Measurements from ENCODE around the gene SGCE. TPM values are rescaled to one million over a fixed set of nuclear protein-coding genes. Genes with fewer than 3 reads are reported as not detected.
A peak's percentile ranks its signal among the peaks of the same experiment; 100 is the strongest.

SGCE gene
- total and polyA plus RNA-seq, 5 donors = 40.2 to 44.6 (median 42.2) TPM

DNA sequence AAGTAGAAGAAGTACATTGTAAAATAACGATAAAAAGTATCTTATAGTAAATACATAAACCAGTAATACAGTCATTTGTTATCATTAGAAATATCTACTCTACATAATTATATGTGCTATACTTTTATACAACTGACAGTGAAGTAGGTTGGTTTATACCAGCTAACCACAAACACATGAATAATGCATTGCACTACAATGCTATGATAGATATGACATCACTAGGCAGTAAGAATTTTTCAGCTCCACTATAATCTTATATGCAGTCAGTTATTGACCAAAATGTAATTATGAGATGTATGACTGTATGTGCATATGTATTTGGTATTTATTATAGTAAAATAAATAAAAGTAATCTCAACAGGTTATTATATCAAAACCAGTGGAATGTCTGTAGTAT is 23.4 kb upstream of the SGCE start:
- WGBS = 92% methylated on average over 1 of the region's 1 CpG
- ATAC-seq = no peak
- intact Hi-C loops (cut with DNase I) = no loop called here

DNA sequence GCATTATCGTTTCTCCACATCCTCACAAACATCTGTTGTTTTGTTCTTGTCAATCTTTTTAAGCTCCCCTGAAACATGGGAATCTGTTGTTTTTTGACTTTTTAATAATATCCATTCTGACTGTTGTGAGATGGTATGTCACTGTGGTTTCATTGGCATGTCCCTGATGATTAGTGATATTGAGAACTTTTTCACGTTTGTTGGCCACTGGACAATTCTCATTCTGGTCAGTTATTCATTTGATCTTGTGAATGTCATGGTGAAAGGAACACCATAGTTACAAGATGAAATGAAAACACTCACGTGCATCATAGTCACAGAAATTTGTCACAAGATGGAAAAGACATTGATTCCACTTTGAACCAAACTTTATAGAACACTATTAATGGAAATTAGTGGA is 20.5 kb upstream of the SGCE start:
- H3K4me3 ChIP-seq (ENCODE audit: low read length) = no peak overlapping the region
- WGBS = 78% methylated on average over 3 of the region's 3 CpGs
- intact Hi-C loops (cut with DNase I) = no loop called here
- no peaks in the 10 kb centered on the region for H3K9me3 ChIP-seq (ENCODE audit: control insufficient read depth, low read length)
- no peak overlapping the region for H3K27ac ChIP-seq (ENCODE audit: low read length)
- DNase-seq (no peak), ATAC-seq (no peak)
- H3K4me1 ChIP-seq (ENCODE audit: control insufficient read depth, insufficient read depth, low read length) = no peaks in the 10 kb centered on the region
- no peaks in the 10 kb centered on the region for H3K27me3 ChIP-seq (ENCODE audit: control insufficient read depth, insufficient read depth)

More for the DNA sequence above, 23.4 kb upstream of the SGCE start:
- Histone ChIP-seq H3K27ac (ENCODE audit: low read length) (no peak overlapping the region), H3K4me1 (ENCODE audit: control insufficient read depth, insufficient read depth, low read length) (no peaks in the 10 kb centered on the region), H3K27me3 (ENCODE audit: control insufficient read depth, insufficient read depth) (no peaks in the 10 kb centered on the region), H3K9me3 (ENCODE audit: control insufficient read depth, low read length) (no peaks in the 10 kb centered on the region), H3K4me3 (ENCODE audit: low read length) (no peak overlapping the region)
- no peak for DNase-seq

DNA sequence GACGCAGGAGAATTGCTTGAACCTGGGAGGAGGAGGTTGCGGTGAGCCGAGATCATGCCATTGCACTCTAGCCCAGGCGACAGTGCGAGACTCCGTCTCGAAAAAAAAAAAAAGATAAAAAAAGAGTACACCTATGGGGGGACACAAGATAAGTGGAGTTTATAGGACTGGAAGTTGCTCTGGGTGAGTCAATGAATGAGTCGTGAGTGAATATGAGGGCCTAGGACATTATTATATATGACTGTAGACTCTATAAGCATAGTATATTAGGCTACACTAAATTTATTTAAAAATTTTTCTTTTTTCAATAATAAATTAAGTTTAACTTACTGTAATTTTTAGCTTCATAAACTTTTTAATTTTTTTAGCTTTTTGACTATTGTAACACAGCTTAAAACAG is 19.4 kb upstream of the SGCE start:
- H3K4me1 ChIP-seq (ENCODE audit: control insufficient read depth, insufficient read depth, low read length) = no peaks in the 10 kb centered on the region
- no peak overlapping the region for H3K4me3 ChIP-seq (ENCODE audit: low read length)
- H3K9me3 ChIP-seq (ENCODE audit: control insufficient read depth, low read length) = no peaks in the 10 kb centered on the region
- over 99% methylated on average over 8 of the region's 8 CpGs for WGBS
- H3K27me3 ChIP-seq (ENCODE audit: control insufficient read depth, insufficient read depth) = no peaks in the 10 kb centered on the region
- no peak overlapping the region for H3K27ac ChIP-seq (ENCODE audit: low read length)
- ATAC-seq (no peak), DNase-seq (no peak)
- intact Hi-C loops (cut with DNase I) = no loop called here

DNA sequence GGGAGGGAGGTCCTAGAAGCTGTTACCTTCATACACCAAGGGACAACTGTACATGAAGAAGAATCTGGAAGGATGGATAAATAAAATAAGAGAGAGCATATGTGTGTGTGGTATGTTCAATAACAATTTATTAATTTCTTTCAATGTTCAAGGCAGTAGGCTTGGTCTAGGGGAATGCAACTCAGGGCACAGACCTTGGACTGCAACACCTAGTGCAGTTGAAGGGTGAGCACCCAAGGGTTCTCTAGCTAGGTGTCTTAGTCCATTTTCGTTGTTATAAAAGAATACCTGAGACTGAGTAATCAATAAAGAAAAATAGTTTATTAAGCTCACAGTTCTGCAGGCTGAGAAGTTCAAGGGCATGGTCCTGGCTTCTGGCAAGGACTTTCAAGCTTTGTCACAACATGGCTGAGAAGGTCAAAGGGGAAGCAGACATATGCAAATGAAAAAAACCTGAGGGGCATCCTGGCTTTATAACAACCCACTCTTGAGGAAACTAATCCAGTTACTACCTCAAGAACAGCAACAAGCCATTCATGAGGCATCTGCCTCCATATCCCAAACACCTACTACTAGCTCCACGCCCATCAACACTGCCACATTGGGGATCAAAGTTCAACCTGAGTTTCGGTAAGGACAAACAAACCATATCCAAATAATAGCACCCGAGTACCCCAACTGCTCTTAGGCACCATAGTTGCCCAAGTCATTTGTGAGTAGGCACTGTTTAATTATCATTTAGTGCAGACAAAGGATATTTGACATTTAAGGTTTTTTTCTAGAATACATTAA is 15.7 kb upstream of the SGCE start:
- intact Hi-C loops (cut with DNase I) = no loop called here

DNA sequence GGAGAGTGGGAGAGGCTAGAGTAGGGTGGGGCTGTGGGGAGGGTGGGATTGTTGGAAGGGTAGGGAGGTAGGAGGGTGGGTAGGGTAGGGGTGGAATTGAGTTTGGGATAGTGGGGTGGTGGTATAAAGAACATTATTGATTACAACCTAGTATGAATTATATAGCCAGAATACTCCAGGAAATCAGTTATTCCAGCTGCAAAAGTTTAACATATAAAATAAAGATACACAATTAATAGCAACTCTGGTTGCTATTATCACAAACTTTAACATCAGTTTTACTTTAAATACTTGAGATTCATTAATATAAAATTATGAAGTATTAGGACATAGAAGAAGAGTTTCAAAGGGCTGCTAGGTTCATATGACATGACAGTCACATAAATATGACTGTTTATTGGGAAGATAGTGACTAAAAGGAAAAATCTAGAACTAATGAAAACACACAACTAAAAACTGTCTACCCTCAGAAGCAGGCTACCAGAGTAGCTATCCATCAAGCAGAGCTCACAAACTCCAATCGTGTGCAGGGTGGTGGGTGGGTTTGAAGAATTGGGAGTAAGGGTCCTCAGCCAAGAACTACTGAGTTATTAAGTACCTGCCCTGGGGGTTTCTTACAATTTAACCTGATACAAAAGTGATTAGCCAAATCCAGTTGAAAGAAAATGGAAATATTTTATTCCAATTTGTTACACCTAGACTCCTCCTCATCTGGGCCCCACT is 14.0 kb upstream of the SGCE start:
- 87% methylated on average over 1 of the region's 1 CpG for WGBS
- Histone ChIP-seq H3K9me3 (ENCODE audit: control insufficient read depth, low read length) (no peaks in the 10 kb centered on the region), H3K27ac (ENCODE audit: low read length) (no peak overlapping the region), H3K4me1 (ENCODE audit: control insufficient read depth, insufficient read depth, low read length) (no peaks in the 10 kb centered on the region), H3K27me3 (ENCODE audit: control insufficient read depth, insufficient read depth) (no peaks in the 10 kb centered on the region), H3K4me3 (ENCODE audit: low read length) (no peak overlapping the region)
- intact Hi-C loops (cut with DNase I) = no loop called here
- DNase-seq = no peak
- ATAC-seq = no peak

More for the DNA sequence above, 15.7 kb upstream of the SGCE start:
- Histone ChIP-seq H3K4me1 (ENCODE audit: control insufficient read depth, insufficient read depth, low read length) (no peaks in the 10 kb centered on the region), H3K9me3 (ENCODE audit: control insufficient read depth, low read length) (no peaks in the 10 kb centered on the region), H3K4me3 (ENCODE audit: low read length) (no peak overlapping the region), H3K27ac (ENCODE audit: low read length) (no peak overlapping the region), H3K27me3 (ENCODE audit: control insufficient read depth, insufficient read depth) (no peaks in the 10 kb centered on the region)
- 87% methylated on average over 4 of the region's 4 CpGs for WGBS
- DNase-seq (no peak), ATAC-seq (no peak)

DNA sequence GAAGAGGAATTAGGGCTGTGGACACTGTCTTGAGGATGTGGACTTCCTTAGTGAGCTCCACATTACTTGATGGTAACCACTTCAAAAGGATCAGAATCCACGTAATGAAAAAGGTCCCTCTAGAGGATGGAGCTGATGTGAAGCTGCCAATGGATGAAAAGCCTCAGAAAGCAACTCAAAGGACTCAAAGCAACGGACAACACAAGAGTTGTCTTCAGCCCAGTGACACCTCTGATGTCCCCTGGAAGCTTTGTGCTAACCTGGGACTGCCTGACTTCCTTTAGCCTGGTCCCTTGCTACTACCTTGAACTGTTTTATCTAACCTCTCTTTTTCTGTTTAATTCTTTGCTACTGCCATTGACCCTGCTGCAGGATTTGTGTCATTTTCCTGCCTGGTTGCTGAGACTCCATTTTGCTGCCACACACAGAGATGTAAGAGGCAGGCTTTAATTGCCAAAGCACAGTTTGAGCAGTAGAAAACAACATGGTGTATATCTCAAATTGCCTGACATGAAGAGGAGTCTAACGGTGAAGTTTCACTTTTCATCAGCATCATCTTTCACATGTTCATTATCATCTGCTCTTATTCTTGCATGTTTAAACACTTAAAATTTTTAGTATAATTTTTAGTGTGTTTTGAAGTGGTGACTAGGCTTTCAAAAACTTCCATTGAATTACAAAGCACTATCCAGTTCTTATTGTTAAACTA is 11.1 kb upstream of the SGCE start:
- ATAC-seq (no peak), DNase-seq (no peak)
- Histone ChIP-seq H3K27ac (ENCODE audit: low read length) (no peak overlapping the region), H3K4me3 (ENCODE audit: low read length) (no peak overlapping the region), H3K9me3 (ENCODE audit: control insufficient read depth, low read length) (no peaks in the 10 kb centered on the region), H3K27me3 (ENCODE audit: control insufficient read depth, insufficient read depth) (no peaks in the 10 kb centered on the region), H3K4me1 (ENCODE audit: control insufficient read depth, insufficient read depth, low read length) (no peaks in the 10 kb centered on the region)
- 82% methylated on average over 3 of the region's 3 CpGs for WGBS
- intact Hi-C loops (cut with DNase I) = no loop called here

DNA sequence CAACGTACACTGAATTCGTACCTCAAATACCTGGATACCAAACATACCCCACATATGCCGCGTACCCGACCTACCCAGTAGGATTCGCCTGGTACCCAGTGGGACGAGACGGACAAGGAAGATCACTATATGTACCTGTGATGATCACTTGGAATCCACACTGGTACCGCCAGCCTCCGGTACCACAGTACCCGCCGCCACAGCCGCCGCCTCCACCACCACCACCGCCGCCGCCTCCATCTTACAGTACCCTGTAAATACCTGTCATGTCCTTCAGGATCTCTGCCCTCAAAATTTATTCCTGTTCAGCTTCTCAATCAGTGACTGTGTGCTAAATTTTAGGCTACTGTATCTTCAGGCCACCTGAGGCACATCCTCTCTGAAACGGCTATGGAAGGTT is 9.5 kb upstream of the SGCE start:
- H3K27ac ChIP-seq (ENCODE audit: low read length) = no peak overlapping the region
- no peak overlapping the region for H3K4me3 ChIP-seq (ENCODE audit: low read length)
- ATAC-seq (no peak), DNase-seq (peak in 1 of 3 donors; percentile 32)
- 98% methylated on average over 18 of the region's 18 CpGs for WGBS
- no peaks in the 10 kb centered on the region for H3K4me1 ChIP-seq (ENCODE audit: control insufficient read depth, insufficient read depth, low read length)
- intact Hi-C loops (cut with DNase I) = no loop called here
- no peaks in the 10 kb centered on the region for H3K9me3 ChIP-seq (ENCODE audit: control insufficient read depth, low read length)
- H3K27me3 ChIP-seq (ENCODE audit: control insufficient read depth, insufficient read depth) = no peaks in the 10 kb centered on the region

DNA sequence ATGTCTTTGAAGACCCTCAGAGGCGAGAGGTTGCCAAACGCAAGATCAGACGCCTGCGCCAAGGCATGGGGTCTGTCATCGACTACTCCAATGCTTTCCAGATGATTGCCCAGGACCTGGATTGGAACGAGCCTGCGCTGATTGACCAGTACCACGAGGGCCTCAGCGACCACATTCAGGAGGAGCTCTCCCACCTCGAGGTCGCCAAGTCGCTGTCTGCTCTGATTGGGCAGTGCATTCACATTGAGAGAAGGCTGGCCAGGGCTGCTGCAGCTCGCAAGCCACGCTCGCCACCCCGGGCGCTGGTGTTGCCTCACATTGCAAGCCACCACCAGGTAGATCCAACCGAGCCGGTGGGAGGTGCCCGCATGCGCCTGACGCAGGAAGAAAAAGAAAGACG is 8.1 kb upstream of the SGCE start:
- DNase-seq = peak in 2 of 3 donors; percentile 24 to 30
- intact Hi-C loops (cut with DNase I) = no loop called here
- H3K27ac ChIP-seq (ENCODE audit: low read length) = no peak overlapping the region
- no peak overlapping the region for H3K4me3 ChIP-seq (ENCODE audit: low read length)
- no peaks in the 10 kb centered on the region for H3K9me3 ChIP-seq (ENCODE audit: control insufficient read depth, low read length)
- H3K27me3 ChIP-seq (ENCODE audit: control insufficient read depth, insufficient read depth) = no peaks in the 10 kb centered on the region
- no peaks in the 10 kb centered on the region for H3K4me1 ChIP-seq (ENCODE audit: control insufficient read depth, insufficient read depth, low read length)
- 98% methylated on average over 23 of the region's 23 CpGs for WGBS
- no peak for ATAC-seq

DNA sequence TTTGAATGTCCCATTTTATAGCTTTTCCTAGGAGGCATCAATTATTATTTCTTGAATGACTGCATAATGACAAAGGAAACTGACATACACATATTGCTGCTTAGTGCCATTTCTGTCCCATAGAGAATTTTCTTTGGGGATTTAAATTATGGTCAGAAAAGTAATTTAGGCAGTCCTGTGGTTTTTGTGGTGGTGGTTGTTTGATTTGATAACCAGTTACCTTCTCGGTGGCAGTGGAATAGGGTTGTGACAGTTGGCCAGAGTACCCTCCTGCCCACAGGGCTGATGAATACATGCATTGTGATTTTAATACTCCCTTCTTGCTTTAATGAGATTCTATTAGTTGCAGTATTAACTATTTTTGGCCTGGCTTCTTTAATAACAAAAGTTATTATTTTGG is 6.6 kb upstream of the SGCE start:
- Histone ChIP-seq H3K9me3 (ENCODE audit: control insufficient read depth, low read length) (no peaks in the 10 kb centered on the region), H3K4me3 (ENCODE audit: low read length) (no peak overlapping the region), H3K4me1 (ENCODE audit: control insufficient read depth, insufficient read depth, low read length) (no peaks in the 10 kb centered on the region), H3K27me3 (ENCODE audit: control insufficient read depth, insufficient read depth) (no peaks in the 10 kb centered on the region), H3K27ac (ENCODE audit: low read length) (no peak overlapping the region)
- no peak for DNase-seq
- ATAC-seq = no peak
- intact Hi-C loops (cut with DNase I) = no loop called here
- 78% methylated on average over 1 of the region's 1 CpG for WGBS

DNA sequence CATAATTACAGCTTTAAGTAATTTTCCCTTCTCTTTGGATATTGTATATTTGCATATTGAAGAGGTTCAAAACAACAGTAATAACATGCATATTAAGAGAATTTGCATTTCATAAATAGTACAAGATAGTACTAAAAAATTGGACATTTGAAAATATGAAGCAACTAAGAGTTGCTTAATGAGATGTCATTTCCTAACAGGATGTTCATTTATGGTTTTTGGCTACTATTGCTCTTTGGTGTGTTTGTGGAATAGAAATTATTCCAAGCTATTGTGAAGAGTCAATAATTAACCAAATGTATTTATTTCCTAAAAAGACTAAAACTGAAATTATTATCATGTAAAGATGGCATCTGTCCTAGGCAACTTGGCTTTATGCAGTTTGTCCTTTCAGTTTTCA is 4.1 kb upstream of the SGCE start:
- DNase-seq (no peak), ATAC-seq (no peak)
- Histone ChIP-seq H3K4me1 (ENCODE audit: control insufficient read depth, insufficient read depth, low read length) (no peaks in the 10 kb centered on the region), H3K27me3 (ENCODE audit: control insufficient read depth, insufficient read depth) (no peaks in the 10 kb centered on the region), H3K4me3 (ENCODE audit: low read length) (no peak overlapping the region), H3K9me3 (ENCODE audit: control insufficient read depth, low read length) (no peaks in the 10 kb centered on the region), H3K27ac (ENCODE audit: low read length) (no peak overlapping the region)
- intact Hi-C loops (cut with DNase I) = no loop called here

DNA sequence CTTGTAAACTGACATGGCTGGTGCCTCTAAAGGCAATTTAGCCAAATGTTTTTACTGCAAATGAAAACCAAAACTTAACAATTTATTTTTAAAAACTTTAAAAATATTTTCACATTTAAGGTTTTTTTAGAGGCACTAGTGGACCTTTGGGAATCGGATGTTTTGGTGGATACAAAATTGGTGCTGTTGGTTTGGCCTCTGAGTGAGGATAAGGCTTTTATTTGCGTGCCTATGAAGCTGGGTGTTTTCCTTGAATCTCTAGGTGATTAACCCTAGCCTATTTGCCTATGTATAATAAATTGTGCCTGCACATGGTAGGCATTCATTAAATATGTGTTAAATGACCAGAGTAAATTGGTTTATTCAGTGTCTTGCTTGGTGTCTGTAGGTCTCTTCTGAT is 2.9 kb upstream of the SGCE start:
- Histone ChIP-seq H3K27ac (ENCODE audit: low read length) (no peak overlapping the region), H3K27me3 (ENCODE audit: control insufficient read depth, insufficient read depth) (no peaks in the 10 kb centered on the region), H3K4me3 (ENCODE audit: low read length) (no peak overlapping the region), H3K9me3 (ENCODE audit: control insufficient read depth, low read length) (no peaks in the 10 kb centered on the region), H3K4me1 (ENCODE audit: control insufficient read depth, insufficient read depth, low read length) (no peaks in the 10 kb centered on the region)
- no peak for ATAC-seq
- WGBS = 49% methylated on average over 2 of the region's 2 CpGs
- no peak for DNase-seq
- intact Hi-C loops (cut with DNase I) = no loop called here

All from right cardiac atrium (tissue), 5 donors.